Cerebellar cortex (tissue), 1 donor: ENCODE data around the gene DHRS2.
"Not testable (repeated sequence)": the region's sequence is repeated elsewhere in the genome, so short reads cannot be mapped to it uniquely, and the experiment has no call there.

Experiments used
- DNase-seq: peaks from one replicate; pipeline ENCODE4 v3.0.0-alpha.2; 2015; ENCODE audit warnings: low spot score

The DHRS2 gene

GRCh38 chr14:23648764-23649460 lies 12.7 kb downstream of the DHRS2 start:
- DNase-seq, result no peak

GRCh38 chr14:23650506-23650905 lies 14.3 kb downstream of the DHRS2 start:
- no peak for DNase-seq

GRCh38 chr14:23653051-23653450 lies 16.9 kb downstream of the DHRS2 start:
- no peak for DNase-seq

GRCh38 chr14:23654231-23654630 lies 18.1 kb downstream of the DHRS2 start:
- DNase-seq, result no peak

- no peak for DNase-seq
Observed at GRCh38 chr14:23657959-23658470, 21.9 kb downstream of the DHRS2 start.

GRCh38 chr14:23660290-23661226 lies 24.4 kb downstream of the DHRS2 start:
- DNase-seq, result no peak

GRCh38 chr14:23661542-23661941 lies 25.4 kb downstream of the DHRS2 start:
- DNase-seq, result no peak

GRCh38 chr14:23663127-23663526 lies 27.0 kb downstream of the DHRS2 start:
- no peak for DNase-seq

GRCh38 chr14:23663711-23664110 lies 27.5 kb downstream of the DHRS2 start:
- DNase-seq, result no peak

- no peak for DNase-seq
Observed at GRCh38 chr14:23664207-23664885, 28.2 kb downstream of the DHRS2 start.

GRCh38 chr14:23665302-23666016 lies 29.3 kb downstream of the DHRS2 start:
- no peak for DNase-seq

- no peak for DNase-seq
Observed at GRCh38 chr14:23667134-23667533, 31.0 kb downstream of the DHRS2 start.

GRCh38 chr14:23669441-23669840 lies 33.3 kb downstream of the DHRS2 start:
- DNase-seq, result no peak

GRCh38 chr14:23670481-23670880 lies 34.3 kb downstream of the DHRS2 start:
- no peak for DNase-seq

GRCh38 chr14:23672200-23672599 lies 36.0 kb downstream of the DHRS2 start:
- DNase-seq, result no peak

- DNase-seq, result no peak
Observed at GRCh38 chr14:23675337-23675736, 39.2 kb downstream of the DHRS2 start.

GRCh38 chr14:23675906-23676305 lies 39.7 kb downstream of the DHRS2 start:
- no peak for DNase-seq

GRCh38 chr14:23681337-23681736 lies 45.2 kb downstream of the DHRS2 start:
- DNase-seq, result no peak

GRCh38 chr14:23689709-23690514 lies 53.7 kb downstream of the DHRS2 start:
- not testable (repeated sequence) for DNase-seq

GRCh38 chr14:23692416-23692815 lies 56.3 kb downstream of the DHRS2 start:
- DNase-seq, result no peak

- DNase-seq, result no peak
Observed at GRCh38 chr14:23693252-23693775, 57.1 kb downstream of the DHRS2 start.
